GM19452 (cell line): Measurements from ENCODE around the gene SPHK2.
"Not testable (repeated sequence)": the region's sequence is repeated elsewhere in the genome, so short reads cannot be mapped to it uniquely, and the experiment has no call there.

Source experiments
- ATAC-seq: cut with Tn5 transposase; IDR thresholded peaks from one replicate; pipeline ENCODE4 v1.9.1; 2021; ENCODE audit not compliant: unreplicated experiment

SPHK2 gene

GRCh38 chr19:48624067-48624594, 4.8 kb downstream of the SPHK2 start:
- ATAC-seq = peak; percentile 54

- no peak for ATAC-seq
These were observed 5.8 kb downstream of the SPHK2 start for GRCh38 chr19:48624791-48625723.

GRCh38 chr19:48625891-48626327, 6.6 kb downstream of the SPHK2 start:
- no peak for ATAC-seq

GRCh38 chr19:48627201-48627864, 8.0 kb downstream of the SPHK2 start:
- ATAC-seq = no peak

DNA sequence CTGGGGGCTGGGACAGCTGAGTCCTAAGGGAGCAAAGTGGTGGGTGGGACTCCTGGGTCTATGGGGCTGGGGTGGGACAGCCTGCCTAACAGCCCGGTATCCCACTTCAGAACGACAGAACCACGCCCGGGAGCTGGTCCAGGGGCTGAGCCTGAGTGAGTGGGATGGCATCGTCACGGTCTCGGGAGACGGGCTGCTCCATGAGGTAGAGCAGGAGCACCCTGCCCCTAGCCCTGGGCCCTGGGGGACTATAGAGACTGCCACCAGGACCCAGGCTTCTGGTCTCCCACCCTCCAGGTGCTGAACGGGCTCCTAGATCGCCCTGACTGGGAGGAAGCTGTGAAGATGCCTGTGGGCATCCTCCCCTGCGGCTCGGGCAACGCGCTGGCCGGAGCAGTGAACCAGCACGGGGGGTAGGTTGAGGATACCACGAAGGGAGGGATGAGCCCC, 8.6 kb downstream of the SPHK2 start:
- no peak for ATAC-seq

DNA sequence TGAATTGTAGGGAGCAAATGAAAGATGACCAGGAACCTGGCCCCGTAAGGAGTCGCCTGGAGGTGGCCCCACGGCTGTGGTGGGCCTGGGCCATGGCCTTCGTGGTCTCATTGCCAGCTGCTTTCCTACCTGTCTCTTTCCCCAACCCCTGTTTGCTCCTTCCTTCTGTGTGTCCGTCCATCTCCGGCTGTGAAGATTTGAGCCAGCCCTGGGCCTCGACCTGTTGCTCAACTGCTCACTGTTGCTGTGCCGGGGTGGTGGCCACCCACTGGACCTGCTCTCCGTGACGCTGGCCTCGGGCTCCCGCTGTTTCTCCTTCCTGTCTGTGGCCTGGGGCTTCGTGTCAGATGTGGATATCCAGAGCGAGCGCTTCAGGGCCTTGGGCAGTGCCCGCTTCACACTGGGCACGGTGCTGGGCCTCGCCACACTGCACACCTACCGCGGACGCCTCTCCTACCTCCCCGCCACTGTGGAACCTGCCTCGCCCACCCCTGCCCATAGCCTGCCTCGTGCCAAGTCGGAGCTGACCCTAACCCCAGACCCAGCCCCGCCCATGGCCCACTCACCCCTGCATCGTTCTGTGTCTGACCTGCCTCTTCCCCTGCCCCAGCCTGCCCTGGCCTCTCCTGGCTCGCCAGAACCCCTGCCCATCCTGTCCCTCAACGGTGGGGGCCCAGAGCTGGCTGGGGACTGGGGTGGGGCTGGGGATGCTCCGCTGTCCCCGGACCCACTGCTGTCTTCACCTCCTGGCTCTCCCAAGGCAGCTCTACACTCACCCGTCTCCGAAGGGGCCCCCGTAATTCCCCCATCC, 9.4 kb downstream of the SPHK2 start:
- ATAC-seq = no peak

GRCh38 chr19:48629297-48629598, 9.9 kb downstream of the SPHK2 start:
- no peak for ATAC-seq

- no peak for ATAC-seq
These were observed 10.4 kb downstream of the SPHK2 start for GRCh38 chr19:48629599-48630295.

DNA sequence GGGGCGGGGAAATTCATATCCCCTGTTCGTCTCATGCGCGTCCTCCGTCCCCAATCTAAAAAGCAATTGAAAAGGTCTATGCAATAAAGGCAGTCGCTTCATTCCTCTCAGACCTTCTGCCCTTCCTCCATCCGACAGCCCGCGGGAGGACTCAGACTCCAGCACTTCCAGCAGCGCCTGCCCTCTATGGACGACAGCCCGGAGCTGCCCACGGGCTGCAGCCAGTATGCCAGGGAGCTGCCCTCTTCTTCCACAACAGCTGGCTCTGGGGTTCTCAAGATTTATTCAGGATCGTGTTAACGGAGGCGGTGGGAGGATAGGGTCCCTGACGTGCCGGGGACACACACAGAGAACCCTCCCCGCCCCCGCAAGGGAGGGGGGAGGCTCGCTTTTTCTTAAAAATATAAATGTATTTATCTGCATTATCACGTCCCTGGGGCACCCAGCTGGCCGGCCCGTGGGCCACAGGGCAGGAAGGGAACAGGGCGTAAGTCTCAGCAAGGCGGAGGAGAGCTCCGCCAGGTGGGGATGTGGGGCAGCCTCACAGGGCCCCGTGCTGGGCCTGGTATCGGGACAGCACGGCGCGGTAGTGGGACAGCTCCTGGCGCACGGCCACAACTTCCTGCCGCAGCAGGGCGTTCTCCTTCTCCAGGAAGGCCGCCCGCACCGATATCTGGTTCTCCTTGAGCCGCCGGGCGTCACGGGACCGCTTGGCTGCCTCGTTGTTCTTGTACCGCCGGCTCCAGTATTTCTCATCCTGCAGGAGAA, 11.2 kb downstream of the SPHK2 start:
- no peak for ATAC-seq

DNA sequence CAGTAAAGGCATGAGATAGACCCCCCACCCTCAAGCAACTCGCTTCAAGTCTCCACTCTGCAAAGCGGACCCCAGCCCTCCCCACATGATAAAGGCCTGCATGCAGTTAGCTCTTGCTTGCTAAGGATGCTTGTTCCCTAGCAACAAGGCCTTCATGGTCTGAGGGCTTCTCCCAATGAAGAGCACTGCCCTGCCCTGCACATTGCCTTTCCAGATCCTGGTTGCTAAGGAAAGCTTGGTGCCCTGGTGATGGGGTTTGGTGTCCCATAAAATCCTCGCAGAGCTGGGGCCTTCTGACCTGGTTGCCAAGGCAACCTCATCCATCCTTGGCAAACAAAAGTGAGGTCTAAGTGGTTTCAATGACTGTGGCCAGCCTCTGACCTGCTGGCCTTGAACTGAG, 11.9 kb downstream of the SPHK2 start:
- ATAC-seq = no peak

DNA sequence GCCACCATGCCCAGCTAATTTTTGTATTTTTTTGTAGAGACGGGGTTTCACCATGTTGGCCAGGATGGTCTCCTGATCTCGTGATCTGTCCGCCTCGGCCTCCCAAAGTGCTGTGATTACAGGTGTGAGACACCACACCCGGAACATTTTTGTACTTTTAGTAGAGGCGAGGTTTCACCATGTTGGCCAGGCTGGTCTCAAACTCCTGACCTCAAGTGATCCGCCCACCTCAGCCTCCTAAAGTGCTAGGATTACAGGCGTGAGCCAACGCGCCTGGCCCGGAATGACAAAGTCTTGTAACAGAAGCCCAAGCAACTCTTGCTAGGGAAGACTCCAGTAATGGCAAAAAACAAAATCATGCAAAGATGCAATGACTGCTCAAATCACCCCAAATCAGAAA, 13.0 kb downstream of the SPHK2 start:
- not testable (repeated sequence) for ATAC-seq

GRCh38 chr19:48632692-48633147, 13.4 kb downstream of the SPHK2 start:
- ATAC-seq = no peak

- ATAC-seq = no peak
These were observed 14.1 kb downstream of the SPHK2 start for GRCh38 chr19:48633148-48634035.

- no peak for ATAC-seq
These were observed 14.7 kb downstream of the SPHK2 start for GRCh38 chr19:48634036-48634342.

DNA sequence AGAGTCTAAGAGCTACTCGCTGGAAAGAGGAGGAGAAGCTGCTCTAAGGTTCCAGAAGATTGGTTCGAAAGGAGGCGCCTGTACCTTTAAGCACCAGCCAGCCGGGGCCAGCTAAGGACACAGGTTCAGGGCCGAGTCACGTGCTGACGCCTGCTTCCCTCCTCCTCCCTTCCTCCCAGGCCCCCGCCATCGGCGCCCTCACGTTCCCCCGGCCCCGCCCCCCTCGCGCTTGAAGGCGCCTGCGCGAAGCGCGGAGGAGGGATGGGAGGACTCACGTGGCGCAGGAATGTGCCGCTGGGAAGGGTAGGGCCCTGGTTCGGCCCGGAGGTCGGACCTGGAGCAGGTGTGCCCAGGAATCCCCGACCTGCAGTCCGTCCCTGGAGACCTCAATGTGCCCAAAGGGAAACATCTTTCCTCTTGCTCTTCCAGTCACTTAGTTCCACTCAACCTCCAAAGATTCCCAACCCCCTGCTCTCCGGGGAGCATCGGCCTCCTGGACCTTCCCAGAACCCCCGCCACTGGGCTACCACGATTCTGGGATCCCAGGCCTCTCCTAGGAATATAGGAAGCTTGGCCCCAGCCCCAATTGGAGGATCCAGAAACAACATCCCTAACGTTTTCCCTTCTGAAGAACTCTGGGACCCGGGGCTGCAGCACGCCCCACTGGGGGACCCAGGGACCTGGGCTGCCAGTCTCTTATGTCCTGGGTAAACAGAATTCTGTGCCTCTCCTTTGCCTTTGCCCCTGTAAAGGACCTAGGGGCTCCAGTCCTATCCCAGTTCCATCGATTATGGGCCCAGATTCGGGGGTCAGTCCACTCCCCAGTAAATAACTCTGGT, 15.3 kb downstream of the SPHK2 start:
- ATAC-seq = no peak

DNA sequence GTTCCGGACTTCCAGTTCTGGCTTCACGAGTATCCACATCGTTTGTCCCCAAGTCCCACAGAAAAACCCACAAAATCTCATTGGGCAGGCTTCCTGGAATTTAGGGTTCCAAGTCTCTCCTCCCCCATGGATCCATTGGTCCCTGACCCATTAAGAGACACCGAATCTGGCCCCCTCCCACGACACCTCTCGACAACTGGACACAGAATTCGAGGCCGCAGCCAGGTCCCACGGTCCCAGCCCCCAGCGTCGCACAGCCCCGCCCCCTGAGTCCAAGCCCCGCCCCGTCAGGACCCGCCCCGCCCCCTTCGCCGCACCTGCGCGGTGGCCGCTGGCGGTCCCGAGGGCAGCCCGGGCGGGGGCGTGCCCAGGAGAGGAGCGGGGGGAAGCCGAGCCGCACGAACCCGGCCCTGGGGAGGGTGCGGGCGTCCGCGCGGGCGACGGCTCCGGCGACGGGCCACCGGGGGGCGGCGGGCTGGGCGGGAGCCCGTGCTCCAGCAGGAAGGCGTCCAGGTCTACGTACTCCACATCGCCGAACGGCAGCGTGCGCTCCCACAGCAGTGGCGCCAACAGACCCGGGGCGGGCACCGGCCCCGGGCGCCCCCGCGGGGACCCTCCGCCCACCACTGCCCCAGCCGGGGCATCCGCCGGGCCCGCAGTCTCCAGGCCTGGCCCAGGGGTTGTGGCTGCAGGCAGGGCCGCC, 16.1 kb downstream of the SPHK2 start:
- no peak for ATAC-seq
